ENCODE results near the gene ARID2. TPM values are rescaled to one million over a fixed set of nuclear protein-coding genes. Genes with fewer than 3 reads are reported as not detected.

Gene ARID2
- total and polyA plus RNA-seq, 10 of the 15 experiments (the other 5 are each of a cell fraction or from before 2014, with no cell fraction given): 9.2 to 29.8 (median 20.3) TPM

- ATAC-seq (no peak), DNase-seq (ENCODE audit: low read depth, low spot score) (no peak), FAIRE-seq (no peak)
- ChIA-PET POLR2A (no interaction called here), SMC1A (ENCODE audit: uncharacterized antibody, unreplicated experiment) (no interaction called here), RAD21 (ENCODE audit: unreplicated experiment) (no interaction called here), CTCF (no interaction called here)
- Histone ChIP-seq H4K20me1 (ENCODE audit: control insufficient read depth, insufficient read depth) (no peaks in the 10 kb centered on the region), H3K4me1 (ENCODE audit: control insufficient read depth, insufficient read depth, low read length) (no peaks in the 10 kb centered on the region), H3K27ac (ENCODE audit: control insufficient read depth, insufficient read depth) (no peak overlapping the region), H3K27me3 (replicated peaks in 1 of 2; ENCODE audit: control insufficient read depth in 2 of 2, insufficient read depth in 2 of 2, low read length in 1 of 2) (no peaks in the 10 kb centered on the region), H2AFZ (ENCODE audit: control insufficient read depth, low read depth, low read length) (no peak overlapping the region), H3K36me3 (ENCODE audit: control insufficient read depth in 2 of 2, insufficient read depth in 2 of 2, low read length in 1 of 2) (peaks cover 0 to 5% of the 10 kb centered on the region in 2 experiments; a peak in 1 of 4 replicates), H3K4me3 (no peak overlapping the region), H3K9ac (ENCODE audit: control insufficient read depth, insufficient read depth, low read length) (no peak overlapping the region), H3K4me2 (ENCODE audit: control insufficient read depth, insufficient read depth) (no peak overlapping the region), H3K79me2 (ENCODE audit: control insufficient read depth, insufficient read depth, low read length) (no peaks in the 10 kb centered on the region), H3K9me3 (replicated peaks; ENCODE audit: control insufficient read depth, insufficient read depth, low read length) (no peaks in the 10 kb centered on the region)
- no TSS peak for BruUV-seq (replicated peaks)
- WGBS (ENCODE audit: insufficient coverage, insufficient replicate concordance, low lambda C conversion rate, missing lambda C conversion rate): 100% methylated on average over 1 of the region's 1 CpG
- intact Hi-C loops (cut with micrococcal nuclease; ENCODE audit: unreplicated experiment): no loop called here
- in situ Hi-C loops (cut with MboI): no loop called here
- no peak for TF ChIP-seq GABPA (IDR thresholded peaks at IDR 0.05; ENCODE audit: low read depth)
These were observed 136.8 kb downstream of the ARID2 start for GRCh38 chr12:45866299-45866698.

- ATAC-seq (no peak), DNase-seq (ENCODE audit: low read depth, low spot score) (no peak), FAIRE-seq (no peak)
- ChIA-PET RAD21 (ENCODE audit: unreplicated experiment) (no interaction called here), CTCF (interaction anchor here (0.8 kb wide), 1 partner anchor 31 kb away, joined by 3 read pairs; no protein-coding TSS in a partner anchor), POLR2A (no interaction called here), SMC1A (ENCODE audit: uncharacterized antibody, unreplicated experiment) (interaction anchor here (1.1 to 1.3 kb wide), 2 partner anchors 24 to 32 kb away, joined by 3 to 4 read pairs; no protein-coding TSS in a partner anchor)
- Histone ChIP-seq H3K4me1 (ENCODE audit: control insufficient read depth, insufficient read depth, low read length) (no peaks in the 10 kb centered on the region), H4K20me1 (ENCODE audit: control insufficient read depth, insufficient read depth) (no peaks in the 10 kb centered on the region), H3K4me2 (ENCODE audit: control insufficient read depth, insufficient read depth) (no peak overlapping the region), H3K9ac (ENCODE audit: control insufficient read depth, insufficient read depth, low read length) (no peak overlapping the region), H3K9me3 (replicated peaks; ENCODE audit: control insufficient read depth, insufficient read depth, low read length) (no peaks in the 10 kb centered on the region), H3K79me2 (ENCODE audit: control insufficient read depth, insufficient read depth, low read length) (no peaks in the 10 kb centered on the region), H3K4me3 (no peak overlapping the region), H3K27me3 (replicated peaks in 1 of 2; ENCODE audit: control insufficient read depth in 2 of 2, insufficient read depth in 2 of 2, low read length in 1 of 2) (no peaks in the 10 kb centered on the region), H3K27ac (ENCODE audit: control insufficient read depth, insufficient read depth) (no peak overlapping the region), H3K36me3 (ENCODE audit: control insufficient read depth in 2 of 2, insufficient read depth in 2 of 2, low read length in 1 of 2) (peaks cover 4 to 5% of the 10 kb centered on the region in 2 experiments; a peak in 3 of 4 replicates), H2AFZ (ENCODE audit: control insufficient read depth, low read depth, low read length) (no peak overlapping the region)
- intact Hi-C loops (cut with micrococcal nuclease; ENCODE audit: unreplicated experiment) (no loop called here), in situ Hi-C loops (cut with MboI) (no loop called here)
- BruUV-seq (replicated peaks): no TSS peak
- TF ChIP-seq ZZZ3 (IDR thresholded peaks at IDR 0.05; ENCODE audit: control insufficient read depth, insufficient read length, low read depth) (no peak), POU2F2 (IDR thresholded peaks at IDR 0.05; ENCODE audit: borderline replicate concordance, low read depth, low read length) (no peak), BMI1 (IDR thresholded peaks at IDR 0.05; ENCODE audit: borderline replicate concordance) (no peak), MLLT1 (IDR thresholded peaks at IDR 0.05) (no peak), WRNIP1 (IDR thresholded peaks at IDR 0.05; ENCODE audit: borderline replicate concordance, low read depth, low read length) (no peak), CREB1 (IDR thresholded peaks at IDR 0.05; ENCODE audit: low read depth) (no peak), BCL3 (IDR thresholded peaks at IDR 0.05; ENCODE audit: borderline replicate concordance, insufficient read depth, low read depth, low read length, poor library complexity, severe bottlenecking) (no peak), RAD21 (IDR thresholded peaks at IDR 0.05; ENCODE audit: insufficient read depth, low read depth, low read length) (no peak), ATF7 (IDR thresholded peaks at IDR 0.05; ENCODE audit: low read depth) (no peak), MYB (IDR thresholded peaks at IDR 0.05; ENCODE audit: borderline replicate concordance, low read depth, low read length) (no peak)
- TF ChIP-seq, protein P1, sequence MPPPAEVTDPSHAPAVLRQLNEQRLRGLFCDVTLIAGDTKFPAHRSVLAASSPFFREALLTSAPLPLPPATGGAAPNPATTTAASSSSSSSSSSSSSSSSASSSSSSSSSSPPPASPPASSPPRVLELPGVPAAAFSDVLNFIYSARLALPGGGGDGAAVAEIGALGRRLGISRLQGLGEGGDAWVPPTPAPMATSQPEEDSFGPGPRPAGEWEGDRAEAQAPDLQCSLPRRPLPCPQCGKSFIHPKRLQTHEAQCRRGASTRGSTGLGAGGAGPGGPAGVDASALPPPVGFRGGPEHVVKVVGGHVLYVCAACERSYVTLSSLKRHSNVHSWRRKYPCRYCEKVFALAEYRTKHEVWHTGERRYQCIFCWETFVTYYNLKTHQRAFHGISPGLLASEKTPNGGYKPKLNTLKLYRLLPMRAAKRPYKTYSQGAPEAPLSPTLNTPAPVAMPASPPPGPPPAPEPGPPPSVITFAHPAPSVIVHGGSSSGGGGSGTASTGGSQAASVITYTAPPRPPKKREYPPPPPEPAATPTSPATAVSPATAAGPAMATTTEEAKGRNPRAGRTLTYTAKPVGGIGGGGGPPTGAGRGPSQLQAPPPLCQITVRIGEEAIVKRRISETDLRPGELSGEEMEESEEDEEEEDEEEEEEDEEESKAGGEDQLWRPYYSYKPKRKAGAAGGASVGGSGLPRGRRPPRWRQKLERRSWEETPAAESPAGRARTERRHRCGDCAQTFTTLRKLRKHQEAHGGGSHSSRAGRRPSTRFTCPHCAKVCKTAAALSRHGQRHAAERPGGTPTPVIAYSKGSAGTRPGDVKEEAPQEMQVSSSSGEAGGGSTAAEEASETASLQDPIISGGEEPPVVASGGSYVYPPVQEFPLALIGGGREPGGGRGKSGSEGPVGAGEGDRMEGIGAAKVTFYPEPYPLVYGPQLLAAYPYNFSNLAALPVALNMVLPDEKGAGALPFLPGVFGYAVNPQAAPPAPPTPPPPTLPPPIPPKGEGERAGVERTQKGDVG (CRISPR knock-in tag; IDR thresholded peaks at IDR 0.05): no peak
- WGBS (ENCODE audit: insufficient coverage, insufficient replicate concordance, low lambda C conversion rate, missing lambda C conversion rate): 88% methylated on average over 7 of the region's 7 CpGs
These were observed 142.9 kb downstream of the ARID2 start for GRCh38 chr12:45872446-45872845.
